Smooth muscle cell of the brain vasculature (primary cell): ENCODE data around the gene ZBTB4.
"Not testable (repeated sequence)": the region's sequence is repeated elsewhere in the genome, so short reads cannot be mapped to it uniquely, and the experiment has no call there.

ENCODE experiments used
- DNase-seq: peaks from one replicate; pipeline ENCODE4 v3.0.0-alpha.2; 2012; ENCODE audit warnings: low read depth, low spot score

Gene ZBTB4

DNA sequence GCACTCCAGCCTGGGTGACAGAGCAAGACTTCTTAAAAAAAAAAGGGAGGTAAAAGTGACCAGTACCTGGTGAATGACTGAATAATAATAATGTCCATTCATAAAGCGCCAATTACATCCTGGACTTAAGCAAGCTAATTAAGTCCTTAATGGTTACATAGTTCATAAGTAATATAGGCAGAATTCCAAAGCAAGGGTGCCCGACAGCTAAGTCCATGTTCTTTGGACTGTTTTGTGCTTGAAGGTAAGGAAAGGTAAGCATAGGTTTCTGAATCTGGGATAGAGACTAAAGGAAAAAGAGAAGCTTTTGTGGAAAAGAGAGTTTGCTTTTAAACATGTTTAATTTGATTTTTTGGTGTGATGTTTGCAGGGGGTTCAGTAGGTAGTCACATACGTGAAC is 14.5 kb upstream of the ZBTB4 start:
- no peak for DNase-seq

DNA sequence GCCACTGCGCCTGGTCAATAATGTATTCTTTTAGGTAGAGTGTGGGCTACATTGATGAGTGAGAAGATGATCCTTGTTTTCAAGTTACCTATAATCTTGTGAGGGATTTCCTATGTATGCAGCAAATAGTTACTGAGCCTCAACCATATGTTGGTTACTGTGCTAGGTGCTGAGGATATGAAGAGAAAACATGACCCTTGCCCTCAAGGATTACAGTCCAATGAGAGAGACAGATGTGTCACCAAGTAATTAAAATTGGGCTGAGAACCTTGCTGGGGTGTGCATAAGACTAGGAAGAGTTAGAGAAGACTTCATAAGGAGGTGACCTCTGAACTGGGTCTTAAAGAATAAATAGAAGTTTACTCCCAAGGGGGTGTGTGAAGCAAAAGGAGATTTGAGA is 12.2 kb upstream of the ZBTB4 start:
- no peak for DNase-seq

DNA sequence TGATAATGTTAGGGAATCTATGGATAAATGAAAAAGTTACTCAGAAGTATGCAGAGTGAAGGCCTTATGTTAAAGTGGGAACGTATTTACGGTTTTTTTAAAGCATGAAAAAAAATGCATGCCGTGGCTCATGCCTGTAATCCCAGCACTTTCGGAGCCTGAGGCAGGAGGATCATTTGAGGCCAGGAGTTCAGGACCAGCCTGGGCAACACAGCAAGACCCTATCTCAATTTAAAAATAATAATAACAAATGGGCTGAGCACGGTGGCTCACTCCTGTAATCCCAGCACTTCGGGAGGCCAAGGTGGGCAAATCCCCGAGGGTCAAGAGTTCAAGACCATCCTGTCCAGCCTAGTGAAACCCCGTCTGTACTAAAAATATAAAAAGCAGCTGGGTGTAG is 10.7 kb upstream of the ZBTB4 start:
- DNase-seq, result no peak

DNA sequence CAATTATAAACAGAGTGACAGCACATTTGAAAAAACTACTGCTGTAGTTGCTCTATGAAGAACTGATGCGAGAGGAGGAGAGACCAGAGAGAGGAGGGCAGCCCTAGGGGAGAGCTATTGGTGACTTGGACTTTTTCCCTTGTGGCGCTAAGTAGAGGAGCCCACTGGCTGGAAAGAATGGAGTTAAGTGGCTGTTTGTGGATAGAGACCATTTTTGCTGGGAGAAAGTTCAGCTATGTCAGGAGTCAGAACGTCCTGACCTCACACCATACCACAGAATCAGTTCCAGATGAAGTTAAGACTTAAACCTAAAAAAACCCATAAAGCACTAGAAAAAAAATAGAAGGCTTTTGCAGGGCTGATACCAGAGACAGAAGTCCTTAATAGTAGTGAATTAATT is 6.8 kb upstream of the ZBTB4 start:
- no peak for DNase-seq

- no peak for DNase-seq
Observed at GRCh38 chr17:7484919-7485377, 5.5 kb upstream of the ZBTB4 start.

DNA sequence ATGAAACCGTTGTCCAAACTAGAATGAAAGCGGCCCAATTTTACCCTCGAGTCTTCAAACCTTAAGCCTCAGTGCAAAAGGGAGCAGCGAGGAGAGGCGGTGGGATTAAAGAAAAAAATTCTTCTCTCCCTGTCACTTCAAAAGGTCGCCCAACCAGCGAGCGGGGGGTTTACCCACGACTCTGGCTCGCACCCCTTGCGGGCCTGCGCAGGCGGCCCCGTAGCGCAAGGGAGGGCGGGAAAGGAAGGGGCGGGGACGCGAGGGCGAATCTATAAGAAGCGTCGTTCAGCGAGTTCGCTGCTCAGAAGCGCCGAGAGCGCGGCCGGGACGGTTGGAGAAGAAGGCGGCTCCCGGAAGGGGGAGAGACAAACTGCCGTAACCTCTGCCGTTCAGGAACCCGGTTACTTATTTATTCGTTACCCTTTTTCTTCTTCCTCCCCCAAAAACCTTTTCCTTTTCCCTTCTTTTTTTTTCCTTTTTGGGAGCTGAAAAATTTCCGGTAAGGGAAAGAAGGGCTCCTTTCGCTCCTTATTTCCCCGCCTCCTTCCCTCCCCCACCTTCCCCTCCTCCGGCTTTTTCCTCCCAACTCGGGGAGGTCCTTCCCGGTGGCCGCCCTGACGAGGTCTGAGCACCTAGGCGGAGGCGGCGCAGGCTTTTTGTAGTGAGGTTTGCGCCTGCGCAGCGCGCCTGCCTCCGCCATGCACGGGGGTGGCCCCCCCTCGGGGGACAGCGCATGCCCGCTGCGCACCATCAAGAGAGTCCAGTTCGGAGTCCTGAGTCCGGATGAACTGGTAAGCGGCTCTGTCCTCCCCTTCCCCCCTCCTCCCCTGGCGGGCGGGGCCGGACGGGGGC is 4.9 kb upstream of the ZBTB4 start, which contains the start of gene POLR2A:
Gene POLR2A (plus strand): TSS at position 300 of the 852 bp plus-strand sequence.
- peak; percentile 95 for DNase-seq

DNA sequence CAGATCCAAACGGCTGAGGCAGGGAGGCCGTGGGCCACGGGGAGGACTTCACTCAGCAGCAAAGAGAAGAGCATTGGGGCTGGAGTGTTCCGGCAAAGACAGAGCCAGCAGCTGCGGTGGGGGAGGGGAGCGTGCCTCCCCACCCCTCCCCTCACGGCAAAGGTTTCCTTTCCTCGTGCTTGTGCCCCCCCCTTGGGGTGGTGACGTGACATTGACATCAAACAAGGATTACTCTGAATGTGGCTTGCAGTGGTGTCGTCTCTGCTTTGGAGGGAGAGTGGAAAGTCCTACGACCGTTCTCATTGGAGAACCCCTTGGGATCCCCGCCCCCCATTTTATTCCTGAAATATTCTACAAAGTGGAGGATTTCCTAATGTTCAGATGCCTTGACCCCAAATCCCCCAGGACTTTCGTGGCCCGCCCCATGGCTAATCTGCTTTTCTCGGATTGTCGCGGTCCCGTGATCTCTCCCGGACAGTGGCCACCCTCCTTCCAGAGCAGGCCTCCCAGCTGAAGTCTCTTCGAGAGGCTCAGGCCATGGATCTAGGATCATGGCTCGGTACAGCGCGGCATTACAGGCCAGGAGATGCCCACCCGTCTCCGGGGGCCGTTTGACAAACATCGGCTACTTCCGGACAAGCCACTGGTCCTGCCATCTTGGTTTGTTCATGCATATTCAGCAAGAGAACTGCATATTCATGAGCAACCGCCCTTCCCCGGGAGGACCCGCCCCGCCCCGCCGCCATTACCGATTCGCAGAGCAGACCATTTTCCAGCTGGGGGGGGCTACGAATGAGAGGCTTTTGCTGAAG is 4.0 kb upstream of the ZBTB4 start:
- peak; percentile 76 for DNase-seq

DNA sequence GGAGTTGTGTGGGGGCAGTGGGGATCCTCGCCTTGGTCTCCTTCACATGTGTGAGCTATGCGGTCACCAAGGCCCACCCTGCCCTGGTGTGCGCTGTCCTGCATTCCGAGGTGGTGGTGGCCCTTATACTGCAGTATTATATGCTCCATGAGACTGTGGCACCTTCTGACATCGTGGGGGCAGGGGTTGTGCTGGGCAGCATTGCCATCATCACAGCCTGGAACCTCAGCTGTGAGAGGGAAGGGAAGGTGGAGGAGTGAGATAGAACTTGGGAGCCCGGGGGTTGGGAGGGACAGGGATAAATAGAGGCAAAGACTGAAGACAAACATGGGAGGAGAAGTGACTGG is 3.3 kb upstream of the ZBTB4 start:
- not testable (repeated sequence) for DNase-seq

GRCh38 chr17:7481842-7482741 is 2.7 kb upstream of the ZBTB4 start:
- DNase-seq, result not testable (repeated sequence)

DNA sequence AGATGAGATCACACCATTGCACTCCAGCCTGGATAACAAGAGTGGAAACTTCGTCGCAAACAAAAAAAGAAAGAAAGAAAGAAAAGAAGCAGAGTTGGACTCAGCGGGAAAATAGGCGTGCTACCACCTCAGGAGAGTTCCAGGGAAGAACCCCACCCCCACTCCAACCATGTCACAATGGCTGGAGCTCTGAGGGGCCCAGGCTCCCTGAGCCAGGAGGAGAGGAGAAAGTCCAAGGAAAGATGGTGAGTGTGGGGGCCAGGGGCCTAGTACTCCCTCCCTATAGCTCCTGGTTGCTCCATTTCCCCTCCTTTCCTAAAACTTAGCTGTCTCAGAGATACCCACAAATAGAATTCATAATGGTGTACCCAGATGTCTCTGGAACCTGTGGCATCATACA is 1.8 kb upstream of the ZBTB4 start, which contains the start of gene SLC35G6:
Gene SLC35G6 (plus strand): TSS at position 172 of the 400 bp plus-strand sequence. CDS start 71 bp downstream, at position 243.
- DNase-seq, result not testable (repeated sequence)

DNA sequence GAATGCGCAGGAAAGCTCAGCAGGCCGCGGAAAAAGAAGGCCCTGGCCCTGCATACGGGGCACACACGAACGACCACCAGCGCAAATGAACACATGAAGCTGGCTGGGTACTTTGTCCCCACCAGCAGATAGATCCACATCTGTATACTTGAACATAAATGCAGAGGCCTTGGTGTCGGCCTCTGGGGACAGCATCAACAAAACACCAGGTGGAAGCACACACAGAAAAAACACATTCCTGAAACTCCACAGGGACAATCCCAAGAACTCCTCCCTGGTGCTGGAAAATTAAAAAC is 606 bp upstream of the ZBTB4 start:
- DNase-seq, result no peak

GRCh38 chr17:7478276-7479212 is 887 bp downstream of the ZBTB4 start:
- DNase-seq, result no peak

DNA sequence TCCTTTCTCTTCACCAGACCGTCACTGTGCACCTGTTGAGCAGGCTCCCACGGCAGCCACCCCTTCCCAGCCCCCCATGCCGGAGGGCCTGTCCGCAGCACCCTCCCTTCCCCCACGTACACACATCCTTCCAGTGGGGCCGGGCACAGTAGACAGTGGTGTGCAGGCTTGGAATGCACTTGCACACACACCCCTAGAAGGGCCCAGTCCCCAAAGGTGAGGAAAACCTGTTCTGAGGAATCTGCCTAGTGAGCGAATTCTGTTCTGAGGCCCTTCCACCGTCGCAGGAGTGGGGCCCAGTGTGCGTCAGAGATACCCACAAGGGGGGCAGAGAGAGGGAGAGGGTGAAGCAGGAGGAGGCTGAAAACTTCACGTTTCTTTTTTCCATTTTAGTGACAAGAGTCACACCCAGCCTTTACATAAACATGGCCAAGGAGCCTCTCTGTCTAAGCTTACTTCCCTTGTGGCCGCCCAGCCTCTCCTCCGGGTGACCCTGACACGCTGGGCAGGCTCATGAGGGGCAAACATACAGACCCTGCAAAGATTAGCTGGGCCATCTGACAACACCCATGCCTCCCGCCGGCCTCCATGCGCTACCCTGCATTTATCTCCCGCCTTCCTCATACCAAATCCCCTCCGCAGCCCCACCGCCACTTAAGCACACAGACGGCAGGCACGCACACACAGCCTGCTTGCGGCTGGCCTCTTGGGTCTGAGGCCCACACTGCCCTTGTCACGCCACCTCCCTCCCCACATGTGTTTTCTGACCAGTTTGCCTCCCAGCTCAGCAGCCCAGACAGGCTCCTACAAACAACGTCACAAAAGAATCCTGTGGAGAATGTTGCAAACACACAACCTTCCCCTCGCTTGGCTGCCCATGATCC is 1.8 kb downstream of the ZBTB4 start:
- no peak for DNase-seq

- no peak for DNase-seq
Observed at GRCh38 chr17:7476951-7477350, 2.5 kb downstream of the ZBTB4 start.

DNA sequence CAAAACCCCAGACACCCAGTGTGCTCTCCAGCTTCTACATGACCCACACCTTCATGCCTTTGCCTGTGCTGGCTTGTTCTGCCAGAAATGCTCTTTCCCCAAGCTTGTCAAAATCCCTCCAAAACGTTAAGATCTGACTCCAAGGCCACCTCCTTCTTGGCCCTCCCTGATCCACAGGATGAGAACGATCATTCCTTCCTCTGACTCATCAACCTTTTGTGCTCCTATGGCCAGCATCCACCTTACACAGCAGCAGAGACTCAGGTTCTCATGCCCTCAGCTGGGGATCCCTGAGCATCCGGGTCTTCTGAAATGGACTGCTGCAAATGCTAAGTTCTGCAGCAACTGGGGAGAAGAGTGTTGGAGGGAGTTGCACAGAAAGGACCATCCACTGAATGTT is 2.9 kb downstream of the ZBTB4 start:
- no peak for DNase-seq

- DNase-seq, result no peak
Observed at GRCh38 chr17:7475764-7476422, 3.5 kb downstream of the ZBTB4 start.

GRCh38 chr17:7474767-7475166 is 4.7 kb downstream of the ZBTB4 start:
- not testable (repeated sequence) for DNase-seq

- no peak for DNase-seq
Observed at GRCh38 chr17:7471729-7472128, 7.7 kb downstream of the ZBTB4 start.

DNA sequence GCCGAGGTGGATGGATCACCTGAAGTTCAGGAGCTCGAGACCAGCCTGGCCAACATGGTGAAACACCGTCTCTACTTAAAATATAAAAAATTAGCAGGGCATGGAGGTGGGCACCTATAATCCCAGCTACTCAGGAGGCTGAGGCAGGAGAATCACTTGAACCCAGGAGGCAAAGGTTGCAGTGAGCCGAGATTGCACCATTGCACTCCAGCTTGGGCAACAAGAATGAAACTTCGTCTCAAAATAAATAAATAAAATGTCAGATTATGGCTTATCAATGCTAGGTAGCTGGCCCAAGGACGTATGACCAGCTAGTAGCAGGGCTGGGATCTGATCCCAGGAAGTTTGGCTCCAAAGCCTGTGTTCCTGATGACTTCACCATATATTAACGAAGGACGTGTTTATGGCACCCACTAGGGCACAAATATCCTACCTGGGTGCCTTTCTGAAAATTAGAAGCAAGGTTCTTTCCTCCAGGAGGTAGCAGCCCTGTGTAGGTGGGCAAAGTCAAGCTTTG is 8.9 kb downstream of the ZBTB4 start:
- not testable (repeated sequence) for DNase-seq
